Measurements from ENCODE around the gene WDR4. TPM values are rescaled to one million over a fixed set of nuclear protein-coding genes. Genes with fewer than 3 reads are reported as not detected.
"Not testable (repeated sequence)": the region's sequence is repeated elsewhere in the genome, so short reads cannot be mapped to it uniquely, and the experiment has no call there.

WDR4 gene
- total and polyA plus RNA-seq, 2 experiments from 2014 or later = 22.5 to 50.2 TPM

DNA sequence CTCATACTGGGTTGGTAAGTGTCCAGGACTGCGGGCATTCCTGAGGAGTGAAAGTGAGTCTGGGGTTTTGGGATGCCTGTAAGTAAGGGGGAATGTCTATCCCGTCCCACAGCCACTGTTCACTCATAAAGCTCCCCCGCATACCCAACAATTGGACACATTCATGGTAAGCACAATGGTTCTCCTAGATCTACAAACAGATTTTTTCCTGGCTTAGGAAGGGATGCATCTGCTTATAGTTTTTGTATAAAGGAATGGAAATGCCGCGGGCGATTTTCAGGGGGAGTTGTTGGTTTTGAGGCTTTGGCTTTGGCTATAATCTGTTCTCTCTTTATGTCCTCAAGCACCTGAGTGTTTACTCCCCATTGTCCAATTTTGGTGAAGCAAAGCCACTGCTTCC is 39.0 kb upstream of the WDR4 start (continued):
- TF ChIP-seq, protein P1, sequence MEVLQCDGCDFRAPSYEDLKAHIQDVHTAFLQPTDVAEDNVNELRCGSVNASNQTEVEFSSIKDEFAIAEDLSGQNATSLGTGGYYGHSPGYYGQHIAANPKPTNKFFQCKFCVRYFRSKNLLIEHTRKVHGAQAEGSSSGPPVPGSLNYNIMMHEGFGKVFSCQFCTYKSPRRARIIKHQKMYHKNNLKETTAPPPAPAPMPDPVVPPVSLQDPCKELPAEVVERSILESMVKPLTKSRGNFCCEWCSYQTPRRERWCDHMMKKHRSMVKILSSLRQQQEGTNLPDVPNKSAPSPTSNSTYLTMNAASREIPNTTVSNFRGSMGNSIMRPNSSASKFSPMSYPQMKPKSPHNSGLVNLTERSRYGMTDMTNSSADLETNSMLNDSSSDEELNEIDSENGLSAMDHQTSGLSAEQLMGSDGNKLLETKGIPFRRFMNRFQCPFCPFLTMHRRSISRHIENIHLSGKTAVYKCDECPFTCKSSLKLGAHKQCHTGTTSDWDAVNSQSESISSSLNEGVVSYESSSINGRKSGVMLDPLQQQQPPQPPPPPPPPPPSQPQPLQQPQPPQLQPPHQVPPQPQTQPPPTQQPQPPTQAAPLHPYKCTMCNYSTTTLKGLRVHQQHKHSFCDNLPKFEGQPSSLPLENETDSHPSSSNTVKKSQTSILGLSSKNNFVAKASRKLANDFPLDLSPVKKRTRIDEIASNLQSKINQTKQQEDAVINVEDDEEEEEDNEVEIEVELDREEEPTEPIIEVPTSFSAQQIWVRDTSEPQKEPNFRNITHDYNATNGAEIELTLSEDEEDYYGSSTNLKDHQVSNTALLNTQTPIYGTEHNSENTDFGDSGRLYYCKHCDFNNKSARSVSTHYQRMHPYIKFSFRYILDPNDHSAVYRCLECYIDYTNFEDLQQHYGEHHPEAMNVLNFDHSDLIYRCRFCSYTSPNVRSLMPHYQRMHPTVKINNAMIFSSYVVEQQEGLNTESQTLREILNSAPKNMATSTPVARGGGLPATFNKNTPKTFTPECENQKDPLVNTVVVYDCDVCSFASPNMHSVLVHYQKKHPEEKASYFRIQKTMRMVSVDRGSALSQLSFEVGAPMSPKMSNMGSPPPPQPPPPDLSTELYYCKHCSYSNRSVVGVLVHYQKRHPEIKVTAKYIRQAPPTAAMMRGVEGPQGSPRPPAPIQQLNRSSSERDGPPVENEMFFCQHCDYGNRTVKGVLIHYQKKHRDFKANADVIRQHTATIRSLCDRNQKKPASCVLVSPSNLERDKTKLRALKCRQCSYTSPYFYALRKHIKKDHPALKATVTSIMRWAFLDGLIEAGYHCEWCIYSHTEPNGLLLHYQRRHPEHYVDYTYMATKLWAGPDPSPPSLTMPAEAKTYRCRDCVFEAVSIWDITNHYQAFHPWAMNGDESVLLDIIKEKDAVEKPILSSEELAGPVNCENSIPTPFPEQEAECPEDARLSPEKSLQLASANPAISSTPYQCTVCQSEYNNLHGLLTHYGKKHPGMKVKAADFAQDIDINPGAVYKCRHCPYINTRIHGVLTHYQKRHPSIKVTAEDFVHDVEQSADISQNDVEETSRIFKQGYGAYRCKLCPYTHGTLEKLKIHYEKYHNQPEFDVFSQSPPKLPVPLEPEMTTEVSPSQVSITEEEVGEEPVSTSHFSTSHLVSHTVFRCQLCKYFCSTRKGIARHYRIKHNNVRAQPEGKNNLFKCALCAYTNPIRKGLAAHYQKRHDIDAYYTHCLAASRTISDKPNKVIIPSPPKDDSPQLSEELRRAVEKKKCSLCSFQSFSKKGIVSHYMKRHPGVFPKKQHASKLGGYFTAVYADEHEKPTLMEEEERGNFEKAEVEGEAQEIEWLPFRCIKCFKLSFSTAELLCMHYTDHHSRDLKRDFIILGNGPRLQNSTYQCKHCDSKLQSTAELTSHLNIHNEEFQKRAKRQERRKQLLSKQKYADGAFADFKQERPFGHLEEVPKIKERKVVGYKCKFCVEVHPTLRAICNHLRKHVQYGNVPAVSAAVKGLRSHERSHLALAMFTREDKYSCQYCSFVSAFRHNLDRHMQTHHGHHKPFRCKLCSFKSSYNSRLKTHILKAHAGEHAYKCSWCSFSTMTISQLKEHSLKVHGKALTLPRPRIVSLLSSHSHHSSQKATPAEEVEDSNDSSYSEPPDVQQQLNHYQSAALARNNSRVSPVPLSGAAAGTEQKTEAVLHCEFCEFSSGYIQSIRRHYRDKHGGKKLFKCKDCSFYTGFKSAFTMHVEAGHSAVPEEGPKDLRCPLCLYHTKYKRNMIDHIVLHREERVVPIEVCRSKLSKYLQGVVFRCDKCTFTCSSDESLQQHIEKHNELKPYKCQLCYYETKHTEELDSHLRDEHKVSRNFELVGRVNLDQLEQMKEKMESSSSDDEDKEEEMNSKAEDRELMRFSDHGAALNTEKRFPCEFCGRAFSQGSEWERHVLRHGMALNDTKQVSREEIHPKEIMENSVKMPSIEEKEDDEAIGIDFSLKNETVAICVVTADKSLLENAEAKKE (CRISPR knock-in tag; IDR thresholded peaks at IDR 0.05) = no peak
- TF ChIP-seq NANOG (IDR thresholded peaks at IDR 0.05; ENCODE audit: borderline replicate concordance) = no peak

DNA sequence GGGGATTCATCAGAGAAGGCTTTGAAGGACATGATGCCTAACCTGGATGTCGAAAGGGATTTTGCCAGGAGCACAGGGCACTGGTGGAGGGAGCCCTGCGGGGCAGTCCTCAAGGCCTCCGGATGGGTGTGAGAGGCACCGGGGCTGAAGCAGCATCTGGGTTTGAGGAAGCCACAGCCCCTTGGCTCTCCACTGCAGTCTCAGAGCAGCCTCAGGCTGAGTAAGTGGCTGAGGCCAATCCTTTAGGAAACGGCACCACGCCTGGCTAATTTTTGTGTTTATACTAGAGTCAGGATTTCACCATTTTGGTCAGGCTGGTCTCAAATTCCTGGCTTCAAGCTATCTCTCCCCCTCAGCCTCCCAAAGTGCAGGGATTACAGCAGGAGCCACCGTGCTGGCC is 34.1 kb upstream of the WDR4 start:
- peak overlapping the region; percentile 80 for H3K27ac ChIP-seq (ENCODE audit: low read depth)
- 0 out of 2 replicates have a peak, but pooled peaks have one; percentile 3 for TF ChIP-seq POLR2AphosphoS5 (IDR thresholded peaks at IDR 0.05; ENCODE audit: low read depth)
- TF ChIP-seq, protein P2, sequence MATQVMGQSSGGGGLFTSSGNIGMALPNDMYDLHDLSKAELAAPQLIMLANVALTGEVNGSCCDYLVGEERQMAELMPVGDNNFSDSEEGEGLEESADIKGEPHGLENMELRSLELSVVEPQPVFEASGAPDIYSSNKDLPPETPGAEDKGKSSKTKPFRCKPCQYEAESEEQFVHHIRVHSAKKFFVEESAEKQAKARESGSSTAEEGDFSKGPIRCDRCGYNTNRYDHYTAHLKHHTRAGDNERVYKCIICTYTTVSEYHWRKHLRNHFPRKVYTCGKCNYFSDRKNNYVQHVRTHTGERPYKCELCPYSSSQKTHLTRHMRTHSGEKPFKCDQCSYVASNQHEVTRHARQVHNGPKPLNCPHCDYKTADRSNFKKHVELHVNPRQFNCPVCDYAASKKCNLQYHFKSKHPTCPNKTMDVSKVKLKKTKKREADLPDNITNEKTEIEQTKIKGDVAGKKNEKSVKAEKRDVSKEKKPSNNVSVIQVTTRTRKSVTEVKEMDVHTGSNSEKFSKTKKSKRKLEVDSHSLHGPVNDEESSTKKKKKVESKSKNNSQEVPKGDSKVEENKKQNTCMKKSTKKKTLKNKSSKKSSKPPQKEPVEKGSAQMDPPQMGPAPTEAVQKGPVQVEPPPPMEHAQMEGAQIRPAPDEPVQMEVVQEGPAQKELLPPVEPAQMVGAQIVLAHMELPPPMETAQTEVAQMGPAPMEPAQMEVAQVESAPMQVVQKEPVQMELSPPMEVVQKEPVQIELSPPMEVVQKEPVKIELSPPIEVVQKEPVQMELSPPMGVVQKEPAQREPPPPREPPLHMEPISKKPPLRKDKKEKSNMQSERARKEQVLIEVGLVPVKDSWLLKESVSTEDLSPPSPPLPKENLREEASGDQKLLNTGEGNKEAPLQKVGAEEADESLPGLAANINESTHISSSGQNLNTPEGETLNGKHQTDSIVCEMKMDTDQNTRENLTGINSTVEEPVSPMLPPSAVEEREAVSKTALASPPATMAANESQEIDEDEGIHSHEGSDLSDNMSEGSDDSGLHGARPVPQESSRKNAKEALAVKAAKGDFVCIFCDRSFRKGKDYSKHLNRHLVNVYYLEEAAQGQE (IDR thresholded peaks at IDR 0.05; ENCODE audit: unreplicated experiment) = no peak
- no peak for TF ChIP-seq CREB1 (CRISPR knock-in tag; IDR thresholded peaks at IDR 0.05; ENCODE audit: low read depth)
- ATAC-seq = peak; percentile 54
- no peak overlapping the region for H3K27ac Mint-ChIP-seq
- peaks cover 11% of the 10 kb centered on the region; the same call in 1 of the 2 replicates for H3K36me3 ChIP-seq (ENCODE audit: insufficient read depth)
- no peaks in the 10 kb centered on the region for H3K27me3 ChIP-seq (ENCODE audit: insufficient read depth)
- H3K9me2 ChIP-seq (ENCODE audit: insufficient read depth) = no peaks in the 10 kb centered on the region
- peak; percentile 16 for DNase-seq (ENCODE audit: low spot score)
- H3K4me2 ChIP-seq = no peak overlapping the region
- H3K4me1 Mint-ChIP-seq = peaks cover 6% of the 10 kb centered on the region
- H3F3A ChIP-seq (replicated peaks; ENCODE audit: low read depth) = 0 out of 2 replicates have a peak, but pooled peaks cover 7% of the 10 kb centered on the region
- H3K79me2 ChIP-seq (replicated peaks; ENCODE audit: insufficient read depth) = no peaks in the 10 kb centered on the region
- peaks cover 41% of the 10 kb centered on the region for H3K36me3 Mint-ChIP-seq (ENCODE audit: low read depth)
- no peak overlapping the region for H3K4me3 Mint-ChIP-seq
- 0 out of 2 replicates have a peak, but pooled peaks cover 6% of the 10 kb centered on the region for H3K4me1 ChIP-seq (ENCODE audit: insufficient read depth)
- no peaks in the 10 kb centered on the region for H4K20me1 ChIP-seq (replicated peaks; ENCODE audit: insufficient read depth)
- H3K4me3 ChIP-seq = no peak overlapping the region
- no peaks in the 10 kb centered on the region for H3K9me3 Mint-ChIP-seq
- H3K27me3 Mint-ChIP-seq (ENCODE audit: insufficient read depth, low read depth, poor library complexity) = peaks cover 12% of the 10 kb centered on the region
- no peak overlapping the region for H2AFZ ChIP-seq

DNA sequence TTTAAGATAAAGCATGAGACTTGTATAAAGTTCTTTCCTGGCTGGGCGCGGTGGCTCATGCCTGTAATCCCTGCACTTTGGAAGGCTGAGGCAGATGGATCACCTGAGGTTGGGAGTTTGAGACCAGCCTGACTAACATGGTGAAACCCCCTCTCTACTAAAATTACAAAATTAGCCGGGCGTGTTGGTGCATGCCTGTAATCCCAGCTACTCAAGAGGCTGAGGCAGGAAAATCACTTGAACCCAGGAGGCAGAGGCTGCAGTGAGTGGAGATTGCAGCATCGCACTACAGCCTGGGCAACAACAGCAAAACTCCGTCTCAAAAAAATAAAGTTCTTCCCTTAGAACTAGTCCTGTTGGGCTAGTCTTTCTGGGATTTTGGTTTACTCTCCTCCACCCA is 32.6 kb upstream of the WDR4 start:
- not testable (repeated sequence) for H3K4me1 Mint-ChIP-seq; H3K4me3 ChIP-seq; H3K9me2 ChIP-seq (ENCODE audit: insufficient read depth); H3K9me3 Mint-ChIP-seq; H3K79me2 ChIP-seq (replicated peaks; ENCODE audit: insufficient read depth); H3K4me2 ChIP-seq; H3K4me1 ChIP-seq (ENCODE audit: insufficient read depth); H4K20me1 ChIP-seq (replicated peaks; ENCODE audit: insufficient read depth); H3K27me3 ChIP-seq (ENCODE audit: insufficient read depth); H3F3A ChIP-seq (replicated peaks; ENCODE audit: low read depth); DNase-seq (ENCODE audit: low spot score); ATAC-seq; H3K4me3 Mint-ChIP-seq; H3K27me3 Mint-ChIP-seq (ENCODE audit: insufficient read depth, low read depth, poor library complexity); H2AFZ ChIP-seq
- H3K27ac Mint-ChIP-seq = 0 out of 2 replicates have a peak overlapping the region, but pooled peaks have one; percentile 62
- peaks cover 53% of the 10 kb centered on the region for H3K36me3 Mint-ChIP-seq (ENCODE audit: low read depth)
- H3K27ac ChIP-seq (ENCODE audit: low read depth) = peak overlapping the region; percentile 52; the same call in 1 of the 2 replicates
- peaks cover 17% of the 10 kb centered on the region for H3K36me3 ChIP-seq (ENCODE audit: insufficient read depth)

DNA sequence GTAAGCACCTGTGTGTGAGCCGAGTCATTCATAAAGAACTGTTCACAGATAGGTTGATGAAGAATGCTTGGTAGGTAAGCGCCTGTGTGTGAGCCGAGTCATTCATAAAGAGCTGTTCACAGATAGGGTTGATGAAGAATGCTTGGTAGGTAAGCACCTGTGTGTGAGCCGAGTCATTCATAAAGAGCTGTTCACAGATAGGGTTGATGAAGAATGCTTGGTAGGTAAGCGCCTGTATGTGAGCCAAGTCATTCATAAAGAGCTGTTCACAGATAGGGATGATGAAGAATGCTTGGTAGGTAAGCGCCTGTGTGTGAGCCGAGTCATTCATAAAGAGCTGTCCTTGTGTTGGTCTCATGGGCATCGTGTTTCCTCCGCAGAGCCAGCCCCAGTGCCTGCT is 29.1 kb upstream of the WDR4 start:
- H3K36me3 ChIP-seq (ENCODE audit: insufficient read depth) = peaks cover 41% of the 10 kb centered on the region
- ATAC-seq; H3K27me3 ChIP-seq (ENCODE audit: insufficient read depth); H3K27ac ChIP-seq (ENCODE audit: low read depth); H3K4me3 ChIP-seq; H3K79me2 ChIP-seq (replicated peaks; ENCODE audit: insufficient read depth); H3K27me3 Mint-ChIP-seq (ENCODE audit: insufficient read depth, low read depth, poor library complexity); H3K4me1 ChIP-seq (ENCODE audit: insufficient read depth); H3K4me1 Mint-ChIP-seq; H3F3A ChIP-seq (replicated peaks; ENCODE audit: low read depth); H3K9me3 Mint-ChIP-seq; H3K4me3 Mint-ChIP-seq; H3K4me2 ChIP-seq; H3K9me2 ChIP-seq (ENCODE audit: insufficient read depth); DNase-seq (ENCODE audit: low spot score); H2AFZ ChIP-seq; H4K20me1 ChIP-seq (replicated peaks; ENCODE audit: insufficient read depth): not testable (repeated sequence)
- H3K27ac Mint-ChIP-seq = 0 out of 2 replicates have a peak overlapping the region, but pooled peaks have one; percentile 56
- peaks cover 82% of the 10 kb centered on the region for H3K36me3 Mint-ChIP-seq (ENCODE audit: low read depth)

All from GM23338 (cell line).